ENCODE results near the gene ULK3. TPM values are rescaled to one million over a fixed set of nuclear protein-coding genes. Genes with fewer than 3 reads are reported as not detected.
A peak's percentile ranks its signal among the peaks of the same experiment; 100 is the strongest.

The ULK3 gene
- total RNA-seq, 1 donor = 17.7 TPM

GRCh38 chr15:74824976-74825375, 18.0 kb downstream of the ULK3 start:
- DNase-seq (ENCODE audit: low read depth) = no peak
- no peak for TF ChIP-seq CTCF (IDR thresholded peaks at IDR 0.05; ENCODE audit: insufficient read depth, low read length)
- no peak overlapping the region for H3K4me3 ChIP-seq (ENCODE audit: low read depth, low read length)

- no peak overlapping the region for H3K4me3 ChIP-seq (ENCODE audit: low read depth, low read length)
- no peak for TF ChIP-seq CTCF (IDR thresholded peaks at IDR 0.05; ENCODE audit: insufficient read depth, low read length)
- no peak for DNase-seq (ENCODE audit: low read depth)
These were observed 19.6 kb downstream of the ULK3 start for GRCh38 chr15:74823324-74823723.

- H3K4me3 ChIP-seq (ENCODE audit: low read depth, low read length) = no peak overlapping the region
- no peak for TF ChIP-seq CTCF (IDR thresholded peaks at IDR 0.05; ENCODE audit: insufficient read depth, low read length)
- no peak for DNase-seq (ENCODE audit: low read depth)
These were observed 20.7 kb downstream of the ULK3 start for GRCh38 chr15:74822233-74822632.

- DNase-seq (ENCODE audit: low read depth) = no peak
- no peak for TF ChIP-seq CTCF (IDR thresholded peaks at IDR 0.05; ENCODE audit: insufficient read depth, low read length)
- no peak overlapping the region for H3K4me3 ChIP-seq (ENCODE audit: low read depth, low read length)
These were observed 21.2 kb downstream of the ULK3 start for GRCh38 chr15:74821790-74822158.

- H3K4me3 ChIP-seq (ENCODE audit: low read depth, low read length) = no peak overlapping the region
- no peak for TF ChIP-seq CTCF (IDR thresholded peaks at IDR 0.05; ENCODE audit: insufficient read depth, low read length)
- no peak for DNase-seq (ENCODE audit: low read depth)
These were observed 21.7 kb downstream of the ULK3 start for GRCh38 chr15:74821091-74821789.

GRCh38 chr15:74820056-74820455, 22.9 kb downstream of the ULK3 start:
- TF ChIP-seq CTCF (IDR thresholded peaks at IDR 0.05; ENCODE audit: insufficient read depth, low read length) = no peak
- no peak for DNase-seq (ENCODE audit: low read depth)
- no peak overlapping the region for H3K4me3 ChIP-seq (ENCODE audit: low read depth, low read length)

GRCh38 chr15:74817370-74817737, 25.6 kb downstream of the ULK3 start:
- peak; percentile 18 for TF ChIP-seq CTCF (IDR thresholded peaks at IDR 0.05; ENCODE audit: insufficient read depth, low read length)
- H3K4me3 ChIP-seq (ENCODE audit: low read depth, low read length) = no peak overlapping the region
- no peak for DNase-seq (ENCODE audit: low read depth)

Data from fibroblast of the aortic adventitia (primary cell).